HepG2 (cell line): ENCODE measurements around the gene ELOVL5. TPM values are rescaled to one million over a fixed set of nuclear protein-coding genes. Genes with fewer than 3 reads are reported as not detected.

Experiments
- BCL3 ChIP-seq: sonication (generic); formaldehyde crosslinking; IDR thresholded peaks from 2 replicates; pipeline ENCODE4 v1.5.1; 2020; ENCODE audit warnings: mild to moderate bottlenecking, missing genetic modification reagents, moderate library complexity
- JDP2 ChIP-seq: sonication (generic); formaldehyde crosslinking; IDR thresholded peaks from 2 replicates; pipeline ENCODE4 v1.8.1; 2022; ENCODE audit warnings: missing genetic modification reagents, borderline replicate concordance
- NONO ChIP-seq, 2 experiments: fragments of 450-650 bp in 1 of 2; sonication (generic) in 1 of 2; formaldehyde crosslinking in 1 of 2; IDR thresholded peaks in 1 of 2; conservative IDR thresholded peaks in 1 of 2; 2 replicates each; pipeline versions ENCODE4 v1.6.1 to v1.8.0; 2017 to 2022; ENCODE audit warnings: mild to moderate bottlenecking in 1 of 2, missing genetic modification reagents in 1 of 2, moderate library complexity in 1 of 2
- RXRA ChIP-seq: sonication (generic); formaldehyde crosslinking; IDR thresholded peaks from 2 replicates; pipeline ENCODE4 v1.5.1; 2020; ENCODE audit warnings: missing genetic modification reagents
- TFDP1 ChIP-seq: IDR thresholded peaks from 2 replicates; pipeline ENCODE4 v1.6.1; 2016; ENCODE audit warnings: missing compliant biosample characterization, missing genetic modification reagents, borderline replicate concordance
- TSC22D2 ChIP-seq: sonication (generic); formaldehyde crosslinking; IDR thresholded peaks from 2 replicates; pipeline ENCODE4 v1.5.1; 2020; ENCODE audit warnings: missing genetic modification reagents, mild to moderate bottlenecking, borderline replicate concordance
- ZC3H13 ChIP-seq: sonication (generic); formaldehyde crosslinking; IDR thresholded peaks from 2 replicates; pipeline ENCODE4 v1.8.1; 2023; ENCODE audit warnings: mild to moderate bottlenecking, missing genetic modification reagents, moderate library complexity
- ZFP36 ChIP-seq: fragments of 150-350 bp; IDR thresholded peaks from 2 replicates; pipeline ENCODE4 v1.6.1; 2018; ENCODE audit warnings: borderline replicate concordance, low read length, low read depth; ENCODE audit not compliant: partially characterized antibody
- ZFX ChIP-seq: sonication (generic); formaldehyde crosslinking; IDR thresholded peaks from 2 replicates; pipeline ENCODE4 v1.4.0; 2020; ENCODE audit warnings: mild to moderate bottlenecking, low read depth, missing genetic modification reagents, moderate library complexity
- ZNF263 ChIP-seq: sonication (generic); formaldehyde crosslinking; IDR thresholded peaks from 2 replicates; pipeline ENCODE4 v1.4.0; 2020; ENCODE audit warnings: missing genetic modification reagents
- ZNF331 ChIP-seq: sonication (generic); formaldehyde crosslinking; IDR thresholded peaks from 2 replicates; pipeline ENCODE4 v1.4.0; 2020; ENCODE audit warnings: missing genetic modification reagents
- ZNF850 ChIP-seq: sonication (generic); formaldehyde crosslinking; conservative IDR thresholded peaks from 2 replicates; pipeline ENCODE4 v1.9.0; 2021; ENCODE audit warnings: mild to moderate bottlenecking, missing genetic modification reagents
- polyA plus RNA-seq, 8 experiments: library from polyadenylated mRNA; depleted of rRNA in 3 of 8; stranded (reverse) in 7 of 8; unstranded in 1 of 8; fragments of >200 nt; fragmentation: Illumina TruSeq in 4 of 8; extraction: Trizol in 4 of 8; gene quantifications; 2 replicates each; pipeline versions ENCODE4 v1.2.1 to v1.2.3, GENCODE V29; 2011 to 2016; ENCODE audit warnings: low read depth in 4 of 8, missing spikeins in 1 of 8, mixed read lengths in 1 of 8; ENCODE audit not compliant: insufficient read depth in 1 of 8
- total RNA-seq, 5 experiments: library from RNA; depleted of rRNA; stranded (reverse); fragments of >200 nt; fragmentation: Illumina TruSeq; extraction: Trizol; gene quantifications; 2 replicates each; pipeline ENCODE4 v1.2.3, GENCODE V29; 2016; ENCODE audit warnings: low read depth in 1 of 5
- TF ChIP-seq, protein P1 (sequence below): sonication (generic); formaldehyde crosslinking; IDR thresholded peaks from 2 replicates; pipeline ENCODE4 v1.4.0; 2020; ENCODE audit warnings: mild to moderate bottlenecking, missing genetic modification reagents
- TF ChIP-seq, protein P2 (sequence below): sonication (generic); formaldehyde crosslinking; IDR thresholded peaks from 2 replicates; pipeline ENCODE4 v1.4.0; 2020; ENCODE audit warnings: missing genetic modification reagents; ENCODE audit errors: not compliant biosample characterization

Gene ELOVL5
- total and polyA plus RNA-seq, 2 of the 13 experiments (the other 11 are each of a cell fraction or from before 2014, with no cell fraction given): 50.1 to 72.4 TPM

- TF ChIP-seq, protein P1, sequence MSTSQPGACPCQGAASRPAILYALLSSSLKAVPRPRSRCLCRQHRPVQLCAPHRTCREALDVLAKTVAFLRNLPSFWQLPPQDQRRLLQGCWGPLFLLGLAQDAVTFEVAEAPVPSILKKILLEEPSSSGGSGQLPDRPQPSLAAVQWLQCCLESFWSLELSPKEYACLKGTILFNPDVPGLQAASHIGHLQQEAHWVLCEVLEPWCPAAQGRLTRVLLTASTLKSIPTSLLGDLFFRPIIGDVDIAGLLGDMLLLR (CRISPR knock-in tag): no peak
- TF ChIP-seq ZNF331 (CRISPR knock-in tag) (peak; percentile 85), ZC3H13 (CRISPR knock-in tag) (no peak), ZNF263 (no peak), JDP2 (CRISPR knock-in tag) (no peak), BCL3 (CRISPR knock-in tag) (no peak), NONO (IDR thresholded peaks at IDR 0.05) (no peak), NONO (CRISPR knock-in tag; conservative IDR thresholded peaks at IDR 0.05) (peak; percentile 63; the same call in 1 of the 2 replicates), ZFX (no peak), TFDP1 (CRISPR knock-in tag) (peak; percentile 41; the same call in 1 of the 2 replicates), TSC22D2 (CRISPR knock-in tag) (no peak), ZFP36 (no peak), ZNF850 (CRISPR knock-in tag) (no peak), RXRA (CRISPR knock-in tag) (peak; percentile 66; the same call in 1 of the 2 replicates)
- TF ChIP-seq, protein P2, sequence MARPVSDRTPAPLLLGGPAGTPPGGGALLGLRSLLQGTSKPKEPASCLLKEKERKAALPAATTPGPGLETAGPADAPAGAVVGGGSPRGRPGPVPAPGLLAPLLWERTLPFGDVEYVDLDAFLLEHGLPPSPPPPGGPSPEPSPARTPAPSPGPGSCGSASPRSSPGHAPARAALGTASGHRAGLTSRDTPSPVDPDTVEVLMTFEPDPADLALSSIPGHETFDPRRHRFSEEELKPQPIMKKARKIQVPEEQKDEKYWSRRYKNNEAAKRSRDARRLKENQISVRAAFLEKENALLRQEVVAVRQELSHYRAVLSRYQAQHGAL (CRISPR knock-in tag): no peak
Measured at GRCh38 chr6:53301801-53302537, 46.8 kb downstream of the ELOVL5 start (continued).
